Bone marrow (tissue), 2 donors: ENCODE results near the gene KCNMB2.

Experiments
- DNase-seq, 2 donors: peaks; one replicate each; lab custom pipeline; 2025; lab: John Stamatoyannopoulos, UW

Gene KCNMB2

GRCh38 chr3:178752843-178753242 lies 216.6 kb downstream of the KCNMB2 start:
- DNase-seq, result no peak

- no peak for DNase-seq
These were observed 218.7 kb downstream of the KCNMB2 start for GRCh38 chr3:178754852-178755510.

GRCh38 chr3:178761024-178761423 lies 224.8 kb downstream of the KCNMB2 start:
- DNase-seq, result no peak

GRCh38 chr3:178761461-178761860 lies 225.2 kb downstream of the KCNMB2 start:
- DNase-seq, result no peak

- no peak for DNase-seq
These were observed 226.1 kb downstream of the KCNMB2 start for GRCh38 chr3:178762385-178762784.

GRCh38 chr3:178765472-178765871 lies 229.2 kb downstream of the KCNMB2 start:
- DNase-seq, result no peak

GRCh38 chr3:178767581-178767980 lies 231.3 kb downstream of the KCNMB2 start:
- no peak for DNase-seq

GRCh38 chr3:178768072-178768864 lies 232.0 kb downstream of the KCNMB2 start:
- no peak for DNase-seq

GRCh38 chr3:178771511-178771910 lies 235.3 kb downstream of the KCNMB2 start:
- DNase-seq, result no peak

GRCh38 chr3:178772746-178773145 lies 236.5 kb downstream of the KCNMB2 start:
- no peak for DNase-seq

GRCh38 chr3:178773358-178773757 lies 237.1 kb downstream of the KCNMB2 start:
- DNase-seq, result no peak

GRCh38 chr3:178777718-178778411 lies 241.6 kb downstream of the KCNMB2 start:
- DNase-seq, result no peak

GRCh38 chr3:178778589-178778988 lies 242.4 kb downstream of the KCNMB2 start:
- no peak for DNase-seq

GRCh38 chr3:178785961-178786360 lies 249.7 kb downstream of the KCNMB2 start:
- DNase-seq, result no peak

GRCh38 chr3:178787960-178788359 lies 251.7 kb downstream of the KCNMB2 start:
- DNase-seq, result no peak

GRCh38 chr3:178794711-178795110 lies 258.5 kb downstream of the KCNMB2 start:
- DNase-seq, result no peak

- DNase-seq, result no peak
These were observed 259.1 kb downstream of the KCNMB2 start for GRCh38 chr3:178795349-178795748.

- no peak for DNase-seq
These were observed 266.0 kb downstream of the KCNMB2 start for GRCh38 chr3:178802259-178802658.

- no peak for DNase-seq
These were observed 266.9 kb downstream of the KCNMB2 start for GRCh38 chr3:178802993-178803693.

GRCh38 chr3:178804606-178805005 lies 268.4 kb downstream of the KCNMB2 start:
- no peak for DNase-seq

- no peak for DNase-seq
These were observed 269.5 kb downstream of the KCNMB2 start for GRCh38 chr3:178805741-178806140.

GRCh38 chr3:178806651-178807050 lies 270.4 kb downstream of the KCNMB2 start:
- no peak for DNase-seq
